Measurements from ENCODE around the gene IL4. TPM values are rescaled to one million over a fixed set of nuclear protein-coding genes. Genes with fewer than 3 reads are reported as not detected.

IL4 gene
- total and polyA plus RNA-seq, 9 of the 15 experiments (the other 6 are each of a cell fraction or from before 2014, with no cell fraction given): 0.22 to 0.62 TPM; not detected in 7

Other genes with a start within 250 kb of the IL4 start
Only the 7 nearest of the 12 such genes appear.
- not detected in 2 replicates for gene IL5, start 130.5 kb upstream of the IL4 start, total RNA-seq (2014; rRNA removed)
- gene IL5, start 130.5 kb upstream of the IL4 start, total RNA-seq (2014; rRNA removed; fragmentation: Illumina TruSeq; extraction: Trizol): not detected in 2 replicates
- not detected in 2 replicates for gene IL5, start 130.5 kb upstream of the IL4 start, total RNA-seq (2015; rRNA removed; fragmentation: Illumina TruSeq; extraction: Trizol)
- not detected in 2 replicates for gene IL5, start 130.5 kb upstream of the IL4 start, total RNA-seq (2021)
- gene IL5, start 130.5 kb upstream of the IL4 start, polyA plus RNA-seq (2011; rRNA removed): not detected in 2 replicates
- not detected in 2 replicates for gene IL5, start 130.5 kb upstream of the IL4 start, polyA plus RNA-seq (2014; fragmentation: Illumina TruSeq; extraction: Trizol)
- not detected for gene IL5, start 130.5 kb upstream of the IL4 start, polyA plus RNA-seq (2014; fragmentation: Nextera tagmentation; extraction: Ambion mirVana)
- gene IL5, start 130.5 kb upstream of the IL4 start, polyA plus RNA-seq (2014; rRNA removed): 0.15 and 0.44 TPM in 2 replicates
- 30.7 and 31.6 TPM in 2 replicates for gene RAD50, start 117.0 kb upstream of the IL4 start, total RNA-seq (2014; rRNA removed)
- 60.5 and 71.2 TPM in 2 replicates for gene RAD50, start 117.0 kb upstream of the IL4 start, total RNA-seq (2014; rRNA removed; fragmentation: Illumina TruSeq; extraction: Trizol)
- gene RAD50, start 117.0 kb upstream of the IL4 start, total RNA-seq (2015; rRNA removed; fragmentation: Illumina TruSeq; extraction: Trizol): 66.0 and 74.2 TPM in 2 replicates
- 46.9 and 54.5 TPM in 2 replicates for gene RAD50, start 117.0 kb upstream of the IL4 start, total RNA-seq (2021)
- 41.7 and 44.1 TPM in 2 replicates for gene RAD50, start 117.0 kb upstream of the IL4 start, polyA plus RNA-seq (2011; rRNA removed)
- gene RAD50, start 117.0 kb upstream of the IL4 start, polyA plus RNA-seq (2014; fragmentation: Illumina TruSeq; extraction: Trizol): 52.4 and 54.4 TPM in 2 replicates
- gene RAD50, start 117.0 kb upstream of the IL4 start, polyA plus RNA-seq (2014; fragmentation: Nextera tagmentation; extraction: Ambion mirVana): 10 to 100 TPM; 15.3 to 18.0 TPM
- gene RAD50, start 117.0 kb upstream of the IL4 start, polyA plus RNA-seq (2014; rRNA removed): 35.6 and 39.5 TPM in 2 replicates
- not detected in 2 replicates for gene IL13, start 15.8 kb upstream of the IL4 start, total RNA-seq (2014; rRNA removed)
- gene IL13, start 15.8 kb upstream of the IL4 start, total RNA-seq (2014; rRNA removed; fragmentation: Illumina TruSeq; extraction: Trizol): not detected in 2 replicates
- gene IL13, start 15.8 kb upstream of the IL4 start, total RNA-seq (2015; rRNA removed; fragmentation: Illumina TruSeq; extraction: Trizol): not detected in 2 replicates
- gene IL13, start 15.8 kb upstream of the IL4 start, total RNA-seq (2021): not detected in 2 replicates
- 0.04 TPM in 1 of 2 replicates, not detected in the other for gene IL13, start 15.8 kb upstream of the IL4 start, polyA plus RNA-seq (2011; rRNA removed)
- not detected in 2 replicates for gene IL13, start 15.8 kb upstream of the IL4 start, polyA plus RNA-seq (2014; fragmentation: Illumina TruSeq; extraction: Trizol)
- not detected for gene IL13, start 15.8 kb upstream of the IL4 start, polyA plus RNA-seq (2014; fragmentation: Nextera tagmentation; extraction: Ambion mirVana)
- gene IL13, start 15.8 kb upstream of the IL4 start, polyA plus RNA-seq (2014; rRNA removed): not detected in 2 replicates
- 2.6 and 4.1 TPM in 2 replicates for gene KIF3A, start 63.6 kb downstream of the IL4 start, total RNA-seq (2014; rRNA removed)
- gene KIF3A, start 63.6 kb downstream of the IL4 start, total RNA-seq (2014; rRNA removed; fragmentation: Illumina TruSeq; extraction: Trizol): 7.2 and 8.3 TPM in 2 replicates
- gene KIF3A, start 63.6 kb downstream of the IL4 start, total RNA-seq (2015; rRNA removed; fragmentation: Illumina TruSeq; extraction: Trizol): 7.6 and 9.4 TPM in 2 replicates
- gene KIF3A, start 63.6 kb downstream of the IL4 start, total RNA-seq (2021): 5.1 and 7.1 TPM in 2 replicates
- gene KIF3A, start 63.6 kb downstream of the IL4 start, polyA plus RNA-seq (2011; rRNA removed): 3.5 and 5.3 TPM in 2 replicates
- 4.5 and 6.0 TPM in 2 replicates for gene KIF3A, start 63.6 kb downstream of the IL4 start, polyA plus RNA-seq (2014; fragmentation: Illumina TruSeq; extraction: Trizol)
- 1 to 10 TPM; 1.5 TPM for gene KIF3A, start 63.6 kb downstream of the IL4 start, polyA plus RNA-seq (2014; fragmentation: Nextera tagmentation; extraction: Ambion mirVana)
- gene KIF3A, start 63.6 kb downstream of the IL4 start, polyA plus RNA-seq (2014; rRNA removed): 5.4 and 7.8 TPM in 2 replicates
- 0.05 TPM in 1 of 2 replicates, not detected in the other for gene CCNI2, start 73.4 kb downstream of the IL4 start, total RNA-seq (2014; rRNA removed)
- gene CCNI2, start 73.4 kb downstream of the IL4 start, total RNA-seq (2014; rRNA removed; fragmentation: Illumina TruSeq; extraction: Trizol): not detected in 2 replicates
- gene CCNI2, start 73.4 kb downstream of the IL4 start, total RNA-seq (2015; rRNA removed; fragmentation: Illumina TruSeq; extraction: Trizol): not detected in 2 replicates
- gene CCNI2, start 73.4 kb downstream of the IL4 start, total RNA-seq (2021): 0.18 TPM in 1 of 2 replicates, not detected in the other
- 0.05 and 0.06 TPM in 2 replicates for gene CCNI2, start 73.4 kb downstream of the IL4 start, polyA plus RNA-seq (2011; rRNA removed)
- 0.06 TPM in 1 of 2 replicates, not detected in the other for gene CCNI2, start 73.4 kb downstream of the IL4 start, polyA plus RNA-seq (2014; fragmentation: Illumina TruSeq; extraction: Trizol)
- gene CCNI2, start 73.4 kb downstream of the IL4 start, polyA plus RNA-seq (2014; fragmentation: Nextera tagmentation; extraction: Ambion mirVana): 1 to 10 TPM; 1.6 to 1.7 TPM
- gene CCNI2, start 73.4 kb downstream of the IL4 start, polyA plus RNA-seq (2014; rRNA removed): not detected in 2 replicates
- gene SEPTIN8, start 103.2 kb downstream of the IL4 start, total RNA-seq (2014; rRNA removed): 92.0 and 109 TPM in 2 replicates
- 68.2 and 79.3 TPM in 2 replicates for gene SEPTIN8, start 103.2 kb downstream of the IL4 start, total RNA-seq (2014; rRNA removed; fragmentation: Illumina TruSeq; extraction: Trizol)
- gene SEPTIN8, start 103.2 kb downstream of the IL4 start, total RNA-seq (2015; rRNA removed; fragmentation: Illumina TruSeq; extraction: Trizol): 101 TPM in 2 replicates
- 131 and 137 TPM in 2 replicates for gene SEPTIN8, start 103.2 kb downstream of the IL4 start, total RNA-seq (2021)
- 121 and 149 TPM in 2 replicates for gene SEPTIN8, start 103.2 kb downstream of the IL4 start, polyA plus RNA-seq (2011; rRNA removed)
- gene SEPTIN8, start 103.2 kb downstream of the IL4 start, polyA plus RNA-seq (2014; fragmentation: Illumina TruSeq; extraction: Trizol): 113 and 142 TPM in 2 replicates
- 10 to 100 TPM; 19.3 to 21.0 TPM for gene SEPTIN8, start 103.2 kb downstream of the IL4 start, polyA plus RNA-seq (2014; fragmentation: Nextera tagmentation; extraction: Ambion mirVana)
- 129 and 143 TPM in 2 replicates for gene SEPTIN8, start 103.2 kb downstream of the IL4 start, polyA plus RNA-seq (2014; rRNA removed)
- gene SOWAHA, start 139.3 kb downstream of the IL4 start, total RNA-seq (2014; rRNA removed): not detected in 2 replicates
- gene SOWAHA, start 139.3 kb downstream of the IL4 start, total RNA-seq (2014; rRNA removed; fragmentation: Illumina TruSeq; extraction: Trizol): not detected in 2 replicates
- not detected in 2 replicates for gene SOWAHA, start 139.3 kb downstream of the IL4 start, total RNA-seq (2015; rRNA removed; fragmentation: Illumina TruSeq; extraction: Trizol)
- not detected in 2 replicates for gene SOWAHA, start 139.3 kb downstream of the IL4 start, total RNA-seq (2021)
- gene SOWAHA, start 139.3 kb downstream of the IL4 start, polyA plus RNA-seq (2011; rRNA removed): not detected in 2 replicates
- gene SOWAHA, start 139.3 kb downstream of the IL4 start, polyA plus RNA-seq (2014; fragmentation: Illumina TruSeq; extraction: Trizol): not detected in 2 replicates
- gene SOWAHA, start 139.3 kb downstream of the IL4 start, polyA plus RNA-seq (2014; fragmentation: Nextera tagmentation; extraction: Ambion mirVana): not detected
- not detected in 2 replicates for gene SOWAHA, start 139.3 kb downstream of the IL4 start, polyA plus RNA-seq (2014; rRNA removed)

Data from K562 (cell line).